Upper lobe of right lung (tissue), 1 donor: ENCODE results near the gene PCP2. TPM values are rescaled to one million over a fixed set of nuclear protein-coding genes. Genes with fewer than 3 reads are reported as not detected.

Source experiments
- ATAC-seq: fragments of 200-7000 bp; cut with Tn5 transposase; one replicate; pipeline ENCODE4 v1.9.1; 2020; ENCODE audit warnings: mild to moderate bottlenecking, moderate library complexity
- DNase-seq: peaks from one replicate; pipeline ENCODE4 v3.0.0-alpha.2; 2020
- H3K27ac ChIP-seq: fragments of 200-600 bp; one replicate; pipeline ENCODE4 v1.8.0; 2022
- H3K27me3 ChIP-seq: fragments of 200-600 bp; one replicate; pipeline ENCODE4 v1.8.0; 2022; ENCODE audit warnings: mild to moderate bottlenecking
- H3K36me3 ChIP-seq: fragments of 200-600 bp; one replicate; pipeline ENCODE4 v1.8.0; 2022
- H3K4me1 ChIP-seq: fragments of 200-600 bp; one replicate; pipeline ENCODE4 v1.8.0; 2022
- H3K4me3 ChIP-seq: fragments of 200-600 bp; one replicate; pipeline ENCODE4 v1.8.0; 2022; ENCODE audit warnings: mild to moderate bottlenecking
- H3K9me3 ChIP-seq: fragments of 200-600 bp; one replicate; pipeline ENCODE4 v1.8.0; 2022
- CTCF ChIP-seq: fragments of 200-600 bp; IDR thresholded peaks from one replicate; pipeline ENCODE4 v1.8.0; 2022; ENCODE audit warnings: antibody characterized with exemption
- intact Hi-C: fragments of 100-400 bp; cut with DNase I; formaldehyde crosslinking; loops from one replicate; pipeline ENCODE4 v1.11.0; 2022
- total RNA-seq: library from RNA; stranded (reverse); fragmentation: NEBNext Ultra II Directional; extraction: Animal tissue kit (Norgen Biotek cat#: 25700); gene quantifications from one replicate; pipeline ENCODE4 v1.2.1, GENCODE V29; 2021
- donor health status: DM: no; HTN: yes; CAD: no; lungs with severe emphysema.

PCP2 gene
- total RNA-seq, 1 donor from 2014 or later = 3.5 TPM

- no peak overlapping the region for H3K27ac ChIP-seq
- ATAC-seq (no peak), DNase-seq (no peak)
- H3K9me3 ChIP-seq = no peaks in the 10 kb centered on the region
- TF ChIP-seq CTCF = no peak
- peak overlapping the region; percentile 100 for H3K4me3 ChIP-seq
- H3K4me1 ChIP-seq = peaks cover 6% of the 10 kb centered on the region
- no peaks in the 10 kb centered on the region for H3K27me3 ChIP-seq
- intact Hi-C loops = loop anchor here (10.0 kb wide), 1 partner anchor 125 kb away; no protein-coding TSS in a partner anchor
- peaks cover 22% of the 10 kb centered on the region for H3K36me3 ChIP-seq
Observed at GRCh38 chr19:7679771-7680605, 46.5 kb upstream of the PCP2 start.

- no peak for DNase-seq
- H3K4me3 ChIP-seq = peak overlapping the region; percentile 100
Observed at GRCh38 chr19:7678971-7679751, 45.6 kb upstream of the PCP2 start.

GRCh38 chr19:7677669-7678311 is 44.3 kb upstream of the PCP2 start:
- intact Hi-C loops = no loop called here
- H3K4me1 ChIP-seq = peaks cover 6% of the 10 kb centered on the region
- peak overlapping the region; percentile 51 for H3K27ac ChIP-seq
- no peaks in the 10 kb centered on the region for H3K27me3 ChIP-seq
- DNase-seq (peak; percentile 70), ATAC-seq (no peak)
- peaks cover 4% of the 10 kb centered on the region for H3K36me3 ChIP-seq
- no peaks in the 10 kb centered on the region for H3K9me3 ChIP-seq
- TF ChIP-seq CTCF = no peak
- peak overlapping the region; percentile 34 for H3K4me3 ChIP-seq

More at GRCh38 chr19:7678971-7679751, 45.6 kb upstream of the PCP2 start:
- Histone ChIP-seq H3K36me3 (peaks cover 16% of the 10 kb centered on the region), H3K9me3 (no peaks in the 10 kb centered on the region), H3K4me1 (peaks cover 6% of the 10 kb centered on the region), H3K27ac (no peak overlapping the region), H3K27me3 (no peaks in the 10 kb centered on the region)
- TF ChIP-seq CTCF = peak; percentile 9
- intact Hi-C loops = no loop called here
- peak; percentile 3 for ATAC-seq

GRCh38 chr19:7676854-7677253 is 43.3 kb upstream of the PCP2 start, which contains the start of gene MCEMP1:
MCEMP1 (plus strand) TSS chr19:7677090; CDS start chr19:7677121, 31 bp downstream.
- Histone ChIP-seq H3K4me1 (peaks cover 6% of the 10 kb centered on the region), H3K27me3 (peaks cover 8% of the 10 kb centered on the region), H3K9me3 (no peaks in the 10 kb centered on the region), H3K27ac (peak within 1 kb of the TSS; percentile 51), H3K36me3 (no peaks in the 10 kb centered on the region), H3K4me3 (peak within 1 kb of the TSS; percentile 34)
- ATAC-seq (peak; percentile 8), DNase-seq (peak; percentile 83)
- intact Hi-C loops = no loop called here
- no peak for TF ChIP-seq CTCF

GRCh38 chr19:7676376-7676775 is 42.9 kb upstream of the PCP2 start:
- no peak for TF ChIP-seq CTCF
- Histone ChIP-seq H3K36me3 (no peaks in the 10 kb centered on the region), H3K4me3 (peak overlapping the region; percentile 34), H3K27me3 (peaks cover 9% of the 10 kb centered on the region), H3K9me3 (no peaks in the 10 kb centered on the region), H3K27ac (peak overlapping the region; percentile 51), H3K4me1 (peaks cover 6% of the 10 kb centered on the region)
- intact Hi-C loops = no loop called here
- ATAC-seq (peak; percentile 42), DNase-seq (peak; percentile 79)
